Smooth muscle cell (in vitro differentiated cells): ENCODE data around the gene EVI5. TPM values are rescaled to one million over a fixed set of nuclear protein-coding genes. Genes with fewer than 3 reads are reported as not detected.

Experiments
- DNase-seq: peaks from one replicate; lab custom pipeline; 2025; ENCODE audit not compliant: unreplicated experiment; lab: John Stamatoyannopoulos, UW
- H2AFZ ChIP-seq: fragments of 200-600 bp; sonication (generic); 2 replicates; pipeline ENCODE4 v1.6.0; 2016; ENCODE audit warnings: antibody characterized with exemption, low read depth, mild to moderate bottlenecking
- H3F3A ChIP-seq: fragments of 200-600 bp; sonication (generic); 2 replicates; pipeline ENCODE4 v1.6.0; 2017; ENCODE audit warnings: antibody characterized with exemption, low read depth
- H3K27ac ChIP-seq: fragments of 200-600 bp; sonication (generic); 2 replicates; pipeline ENCODE4 v1.5.1; 2016; ENCODE audit warnings: low read depth, mild to moderate bottlenecking
- H3K27me3 ChIP-seq: fragments of 200-600 bp; sonication (generic); 2 replicates; pipeline ENCODE4 v1.6.1; 2016; ENCODE audit warnings: low read depth, mild to moderate bottlenecking
- H3K36me3 ChIP-seq: fragments of 200-600 bp; sonication (generic); 2 replicates; pipeline ENCODE4 v1.5.1; 2016; ENCODE audit warnings: low read depth
- H3K4me1 ChIP-seq: fragments of 200-600 bp; sonication (generic); 2 replicates; pipeline ENCODE4 v1.5.1; 2016; ENCODE audit warnings: low read depth
- H3K4me2 ChIP-seq: fragments of 200-600 bp; sonication (generic); 2 replicates; pipeline ENCODE4 v1.6.0; 2016; ENCODE audit warnings: mild to moderate bottlenecking
- H3K4me3 ChIP-seq: fragments of 200-600 bp; sonication (generic); 2 replicates; pipeline ENCODE4 v1.5.1; 2016; ENCODE audit warnings: mild to moderate bottlenecking
- H3K79me2 ChIP-seq: fragments of 200-600 bp; sonication (generic); 2 replicates; pipeline ENCODE4 v1.6.0; 2016; ENCODE audit warnings: low read depth, mild to moderate bottlenecking
- H3K9ac ChIP-seq: fragments of 200-600 bp; sonication (generic); 2 replicates; pipeline ENCODE4 v1.6.0; 2016; ENCODE audit warnings: low read depth
- H3K9me3 ChIP-seq: fragments of 200-600 bp; sonication (generic); replicated peaks from 2 replicates; pipeline ENCODE4 v1.5.1; 2016; ENCODE audit warnings: low read depth
- H4K20me1 ChIP-seq: fragments of 200-600 bp; sonication (generic); 2 replicates; pipeline ENCODE4 v1.6.0; 2016; ENCODE audit warnings: low read depth
- CTCF ChIP-seq: fragments of 200-600 bp; sonication (generic); IDR thresholded peaks from 2 replicates; pipeline ENCODE4 v1.5.1; 2017; ENCODE audit warnings: borderline replicate concordance, mild to moderate bottlenecking, antibody characterized with exemption; ENCODE audit not compliant: insufficient read depth, poor library complexity, severe bottlenecking
- WGBS: methylation state at CpG from one replicate; pipeline ENCODE4 v1.1.7; 2016; ENCODE audit warnings: low lambda C conversion rate; 5-methylcytosine and 5-hydroxymethylcytosine counted together
- polyA plus RNA-seq: library from polyadenylated mRNA; unstranded; fragments of >200 nt; fragmentation: Nextera tagmentation; extraction: Ambion mirVana; gene quantifications from 2 replicates; pipeline ENCODE4 v1.2.1, GENCODE V29; 2016
- total RNA-seq: library from RNA; depleted of rRNA; stranded (reverse); fragments of >200 nt; gene quantifications from 2 replicates; pipeline ENCODE4 v1.2.3, GENCODE V29; 2014

The EVI5 gene
- total and polyA plus RNA-seq, 2 experiments from 2014 or later, result 35.4 to 47.6 TPM

- no peak for TF ChIP-seq CTCF
- H3F3A ChIP-seq, result no peaks in the 10 kb centered on the region
Measured at GRCh38 chr1:92466683-92467352, 318.1 kb downstream of the EVI5 start.

GRCh38 chr1:92465256-92465647, 319.7 kb downstream of the EVI5 start:
- TF ChIP-seq CTCF, result no peak
- DNase-seq, result no peak
- Histone ChIP-seq H3K27me3 (no peaks in the 10 kb centered on the region), H4K20me1 (no peaks in the 10 kb centered on the region), H2AFZ (no peak overlapping the region), H3F3A (no peaks in the 10 kb centered on the region), H3K4me2 (no peak overlapping the region), H3K79me2 (no peaks in the 10 kb centered on the region), H3K4me3 (no peak overlapping the region), H3K9ac (no peak overlapping the region), H3K27ac (no peak overlapping the region), H3K4me1 (no peaks in the 10 kb centered on the region), H3K36me3 (no peaks in the 10 kb centered on the region), H3K9me3 (no peaks in the 10 kb centered on the region)
- WGBS, result 96% methylated on average over 1 of the region's 1 CpG

More at GRCh38 chr1:92466683-92467352, 318.1 kb downstream of the EVI5 start:
- Histone ChIP-seq H3K9ac (no peak overlapping the region), H4K20me1 (no peaks in the 10 kb centered on the region), H3K36me3 (no peaks in the 10 kb centered on the region), H2AFZ (no peak overlapping the region), H3K4me1 (no peaks in the 10 kb centered on the region), H3K4me2 (no peak overlapping the region), H3K79me2 (no peaks in the 10 kb centered on the region), H3K27me3 (peaks cover 2% of the 10 kb centered on the region), H3K4me3 (no peak overlapping the region), H3K9me3 (no peaks in the 10 kb centered on the region), H3K27ac (no peak overlapping the region)
- WGBS, result 94% methylated on average over 1 of the region's 1 CpG
- no peak for DNase-seq

GRCh38 chr1:92464588-92465255, 320.2 kb downstream of the EVI5 start:
- no peaks in the 10 kb centered on the region for H3K4me1 ChIP-seq
- H3K27ac ChIP-seq, result no peak overlapping the region
- WGBS, result 92% methylated on average over 4 of the region's 4 CpGs
- no peaks in the 10 kb centered on the region for H3F3A ChIP-seq
- no peak overlapping the region for H3K4me3 ChIP-seq
- H3K9ac ChIP-seq, result no peak overlapping the region
- H3K79me2 ChIP-seq, result no peaks in the 10 kb centered on the region
- no peak overlapping the region for H2AFZ ChIP-seq
- H4K20me1 ChIP-seq, result no peaks in the 10 kb centered on the region
- no peaks in the 10 kb centered on the region for H3K36me3 ChIP-seq
- DNase-seq, result no peak
- H3K9me3 ChIP-seq, result no peaks in the 10 kb centered on the region
- H3K4me2 ChIP-seq, result no peak overlapping the region
- H3K27me3 ChIP-seq, result no peaks in the 10 kb centered on the region
- no peak for TF ChIP-seq CTCF
